ENCODE results near the gene CSF1. TPM values are rescaled to one million over a fixed set of nuclear protein-coding genes. Genes with fewer than 3 reads are reported as not detected.
"Not testable (repeated sequence)": the region's sequence is repeated elsewhere in the genome, so short reads cannot be mapped to it uniquely, and the experiment has no call there.

Gene CSF1
- polyA plus RNA-seq, 1 donor (not counting 4 experiments of a cell fraction or from before 2014, with no cell fraction given) = 1.8 TPM

GRCh38 chr1:109950038-109950437 lies 39.4 kb downstream of the CSF1 start:
- no peak overlapping the region for H3K27ac ChIP-seq (ENCODE audit: control insufficient read depth, insufficient read depth, low read length)
- no peak overlapping the region for H3K4me2 ChIP-seq (ENCODE audit: control insufficient read depth, extremely low read depth, insufficient read depth, low read depth, low read length)
- no peak overlapping the region for H3K4me3 ChIP-seq (ENCODE audit: control insufficient read depth in 2 of 3, extremely low read depth in 1 of 3, insufficient read depth in 2 of 3, low read depth in 1 of 3, low read length in 3 of 3)
- no peaks in the 10 kb centered on the region for H4K20me1 ChIP-seq (ENCODE audit: control insufficient read depth, extremely low read depth, insufficient read depth, low read length)
- H3K9me3 ChIP-seq (ENCODE audit: control insufficient read depth, low read depth, low read length) = no peaks in the 10 kb centered on the region
- TF ChIP-seq CTCF (optimal IDR thresholded peaks at IDR 0.05 in 1 of 3, IDR thresholded peaks at IDR 0.05 in 1 of 3, conservative IDR thresholded peaks at IDR 0.05 in 1 of 3; ENCODE audit: extremely low read depth in 1 of 3, insufficient read depth in 2 of 3, low read length in 3 of 3) (no peak), EZH2 (IDR thresholded peaks at IDR 0.05; ENCODE audit: low read length) (no peak)
- H3K36me3 ChIP-seq (ENCODE audit: control insufficient read depth in 2 of 2, extremely low read depth in 1 of 2, insufficient read depth in 2 of 2, low read length in 2 of 2) = no peaks in the 10 kb centered on the region
- dilution Hi-C loops (cut with MboI; ENCODE audit: extremely low pct_ligation_motif_present, low sequenced_read_pairs) = no loop called here
- H3K4me1 ChIP-seq (ENCODE audit: control insufficient read depth, extremely low read depth, insufficient read depth, low read length) = no peaks in the 10 kb centered on the region
- H3K9ac ChIP-seq (ENCODE audit: control insufficient read depth, extremely low read depth, insufficient read depth, low read length) = no peak overlapping the region
- H3K79me2 ChIP-seq (ENCODE audit: control insufficient read depth, insufficient read depth, low read length) = no peaks in the 10 kb centered on the region
- H2AFZ ChIP-seq (ENCODE audit: control insufficient read depth, low read length) = no peak overlapping the region
- FAIRE-seq (no peak), DNase-seq (ENCODE audit: low read depth, low spot score) (no peak)
- H3K9me1 ChIP-seq (ENCODE audit: control insufficient read depth, extremely low read depth, insufficient read depth, low read length) = no peaks in the 10 kb centered on the region
- H3K27me3 ChIP-seq (ENCODE audit: control insufficient read depth, extremely low read depth, insufficient read depth, low read length) = no peaks in the 10 kb centered on the region

GRCh38 chr1:109950509-109950908 lies 39.9 kb downstream of the CSF1 start:
- dilution Hi-C loops (cut with MboI; ENCODE audit: extremely low pct_ligation_motif_present, low sequenced_read_pairs) = no loop called here
- no peak for FAIRE-seq
- Histone ChIP-seq H3K79me2 (ENCODE audit: control insufficient read depth, insufficient read depth, low read length) (no peaks in the 10 kb centered on the region), H4K20me1 (ENCODE audit: control insufficient read depth, extremely low read depth, insufficient read depth, low read length) (no peaks in the 10 kb centered on the region), H3K9me3 (ENCODE audit: control insufficient read depth, low read depth, low read length) (no peaks in the 10 kb centered on the region), H3K4me3 (ENCODE audit: control insufficient read depth in 2 of 3, extremely low read depth in 1 of 3, insufficient read depth in 2 of 3, low read depth in 1 of 3, low read length in 3 of 3) (no peak overlapping the region), H3K27ac (ENCODE audit: control insufficient read depth, insufficient read depth, low read length) (no peak overlapping the region), H3K9ac (ENCODE audit: control insufficient read depth, extremely low read depth, insufficient read depth, low read length) (no peak overlapping the region), H3K27me3 (ENCODE audit: control insufficient read depth, extremely low read depth, insufficient read depth, low read length) (no peaks in the 10 kb centered on the region), H3K36me3 (ENCODE audit: control insufficient read depth in 2 of 2, extremely low read depth in 1 of 2, insufficient read depth in 2 of 2, low read length in 2 of 2) (no peaks in the 10 kb centered on the region), H3K4me1 (ENCODE audit: control insufficient read depth, extremely low read depth, insufficient read depth, low read length) (no peaks in the 10 kb centered on the region), H2AFZ (ENCODE audit: control insufficient read depth, low read length) (no peak overlapping the region), H3K9me1 (ENCODE audit: control insufficient read depth, extremely low read depth, insufficient read depth, low read length) (no peaks in the 10 kb centered on the region), H3K4me2 (ENCODE audit: control insufficient read depth, extremely low read depth, insufficient read depth, low read depth, low read length) (no peak overlapping the region)
- DNase-seq (ENCODE audit: low read depth, low spot score) = no peak
- no peak for TF ChIP-seq CTCF (optimal IDR thresholded peaks at IDR 0.05 in 1 of 3, IDR thresholded peaks at IDR 0.05 in 1 of 3, conservative IDR thresholded peaks at IDR 0.05 in 1 of 3; ENCODE audit: extremely low read depth in 1 of 3, insufficient read depth in 2 of 3, low read length in 3 of 3)
- no peak for TF ChIP-seq EZH2 (IDR thresholded peaks at IDR 0.05; ENCODE audit: low read length)

GRCh38 chr1:109951501-109951900 lies 40.9 kb downstream of the CSF1 start:
- DNase-seq (ENCODE audit: low read depth, low spot score); H3K9ac ChIP-seq (ENCODE audit: control insufficient read depth, extremely low read depth, insufficient read depth, low read length); H3K4me2 ChIP-seq (ENCODE audit: control insufficient read depth, extremely low read depth, insufficient read depth, low read depth, low read length); H3K9me3 ChIP-seq (ENCODE audit: control insufficient read depth, low read depth, low read length); H3K27me3 ChIP-seq (ENCODE audit: control insufficient read depth, extremely low read depth, insufficient read depth, low read length); H3K36me3 ChIP-seq (ENCODE audit: control insufficient read depth in 2 of 2, extremely low read depth in 1 of 2, insufficient read depth in 2 of 2, low read length in 2 of 2); H3K4me1 ChIP-seq (ENCODE audit: control insufficient read depth, extremely low read depth, insufficient read depth, low read length); H3K27ac ChIP-seq (ENCODE audit: control insufficient read depth, insufficient read depth, low read length); H3K79me2 ChIP-seq (ENCODE audit: control insufficient read depth, insufficient read depth, low read length); H3K9me1 ChIP-seq (ENCODE audit: control insufficient read depth, extremely low read depth, insufficient read depth, low read length); H3K4me3 ChIP-seq (ENCODE audit: control insufficient read depth in 2 of 3, extremely low read depth in 1 of 3, insufficient read depth in 2 of 3, low read depth in 1 of 3, low read length in 3 of 3); FAIRE-seq; dilution Hi-C loops (cut with MboI; ENCODE audit: extremely low pct_ligation_motif_present, low sequenced_read_pairs); H2AFZ ChIP-seq (ENCODE audit: control insufficient read depth, low read length); H4K20me1 ChIP-seq (ENCODE audit: control insufficient read depth, extremely low read depth, insufficient read depth, low read length): not testable (repeated sequence)

Data from keratinocyte (primary cell).